Stimulated activated naive CD8-positive, alpha-beta T cell treated with anti-CD3 and anti-CD28 coated beads, Interleukin-15, amount 100 ng/mL, for 72 hours (primary cell): ENCODE data around the gene SUN1.

Experiments
- ATAC-seq: fragments of 150-1000 bp; cut with Tn5 transposase; 2 replicates; pipeline ENCODE4 v1.10.0; 2021; ENCODE audit warnings: mild to moderate bottlenecking, moderate library complexity
- DNase-seq, 2 donors: peaks; one replicate each; pipeline ENCODE4 v3.0.0; 2021 to 2022
- H3K27ac Mint-ChIP-seq, 2 donors: one replicate each; pipeline ENCODE4 v1.8.0; 2022; ENCODE audit warnings: mild to moderate bottlenecking in 2 of 2, mixed read lengths in 2 of 2, moderate library complexity in 2 of 2
- H3K27me3 Mint-ChIP-seq: one replicate; pipeline ENCODE4 v1.8.0; 2022; ENCODE audit warnings: mixed read lengths
- H3K4me1 Mint-ChIP-seq: one replicate; pipeline ENCODE4 v1.8.0; 2022; ENCODE audit warnings: mild to moderate bottlenecking, mixed read lengths
- H3K4me3 Mint-ChIP-seq, 2 donors: one replicate each; pipeline ENCODE4 v1.8.0; 2022; ENCODE audit warnings: mild to moderate bottlenecking in 2 of 2, mixed read lengths in 2 of 2, moderate library complexity in 1 of 2
- H3K9me3 Mint-ChIP-seq, 2 donors: one replicate each; pipeline ENCODE4 v1.8.0; 2022; ENCODE audit warnings: mixed read lengths in 2 of 2

The SUN1 gene

GRCh38 chr7:823649-824048 is 8.6 kb upstream of the SUN1 start:
- ATAC-seq, result no peak
- peaks cover 58% of the 10 kb centered on the region for H3K4me1 Mint-ChIP-seq
- peak overlapping the region in 1 of 2 donors; percentile 16 for H3K27ac Mint-ChIP-seq

GRCh38 chr7:824081-824480 is 8.2 kb upstream of the SUN1 start:
- Mint-ChIP-seq H3K27ac (no peak overlapping the region), H3K4me1 (peaks cover 60% of the 10 kb centered on the region), H3K27me3 (no peaks in the 10 kb centered on the region), H3K9me3 (no peaks in the 10 kb centered on the region), H3K4me3 (no peak overlapping the region)
- ATAC-seq (no peak), DNase-seq (no peak)

More at GRCh38 chr7:823649-824048, 8.6 kb upstream of the SUN1 start:
- no peak for DNase-seq
- no peak overlapping the region for H3K4me3 Mint-ChIP-seq
- no peaks in the 10 kb centered on the region for H3K27me3 Mint-ChIP-seq
- no peaks in the 10 kb centered on the region for H3K9me3 Mint-ChIP-seq

GRCh38 chr7:824664-825063 is 7.6 kb upstream of the SUN1 start:
- no peaks in the 10 kb centered on the region for H3K27me3 Mint-ChIP-seq
- ATAC-seq, result no peak
- DNase-seq, result no peak
- H3K4me1 Mint-ChIP-seq, result peaks cover 58% of the 10 kb centered on the region
- no peak overlapping the region for H3K4me3 Mint-ChIP-seq
- no peak overlapping the region for H3K27ac Mint-ChIP-seq
- no peaks in the 10 kb centered on the region for H3K9me3 Mint-ChIP-seq

- Mint-ChIP-seq H3K9me3 (no peaks in the 10 kb centered on the region), H3K4me1 (peaks cover 58% of the 10 kb centered on the region), H3K4me3 (no peak overlapping the region), H3K27ac (no peak overlapping the region), H3K27me3 (no peaks in the 10 kb centered on the region)
- DNase-seq, result no peak
- ATAC-seq, result no peak
Observed at GRCh38 chr7:825386-825785, 6.9 kb upstream of the SUN1 start.

- DNase-seq, result no peak
- ATAC-seq, result no peak
- no peak overlapping the region for H3K27ac Mint-ChIP-seq
- peaks cover 58% of the 10 kb centered on the region for H3K4me1 Mint-ChIP-seq
- H3K4me3 Mint-ChIP-seq, result no peak overlapping the region
- H3K9me3 Mint-ChIP-seq, result no peaks in the 10 kb centered on the region
- H3K27me3 Mint-ChIP-seq, result no peaks in the 10 kb centered on the region
Observed at GRCh38 chr7:826230-826917, 5.9 kb upstream of the SUN1 start.

GRCh38 chr7:828793-829561 is 3.3 kb upstream of the SUN1 start:
- Mint-ChIP-seq H3K27me3 (no peaks in the 10 kb centered on the region), H3K9me3 (no peaks in the 10 kb centered on the region), H3K4me1 (peaks cover 64% of the 10 kb centered on the region), H3K4me3 (no peak overlapping the region), H3K27ac (peak overlapping the region in 1 of 2 donors; percentile 59)
- DNase-seq (no peak), ATAC-seq (no peak)

GRCh38 chr7:830069-830468 is 2.2 kb upstream of the SUN1 start:
- Mint-ChIP-seq H3K4me1 (peaks cover 70% of the 10 kb centered on the region), H3K4me3 (peak overlapping the region in 1 of 2 donors; percentile 92), H3K27ac (peak overlapping the region in 1 of 2 donors; percentile 42), H3K9me3 (no peaks in the 10 kb centered on the region), H3K27me3 (no peaks in the 10 kb centered on the region)
- ATAC-seq (no peak), DNase-seq (no peak)

- ATAC-seq (peak; percentile 76), DNase-seq (peak; percentile 11 to 37)
- H3K9me3 Mint-ChIP-seq, result no peaks in the 10 kb centered on the region
- peak overlapping the region; percentile 86 to 92 for H3K4me3 Mint-ChIP-seq
- peak overlapping the region; percentile 99 to 100 for H3K27ac Mint-ChIP-seq
- no peaks in the 10 kb centered on the region for H3K27me3 Mint-ChIP-seq
- peaks cover 77% of the 10 kb centered on the region for H3K4me1 Mint-ChIP-seq
Observed at GRCh38 chr7:831596-832166, 595 bp upstream of the SUN1 start.

GRCh38 chr7:832968-833424 is 720 bp downstream of the SUN1 start:
- no peaks in the 10 kb centered on the region for H3K9me3 Mint-ChIP-seq
- H3K4me1 Mint-ChIP-seq, result peaks cover 81% of the 10 kb centered on the region
- DNase-seq (no peak), ATAC-seq (no peak)
- H3K27ac Mint-ChIP-seq, result peak overlapping the region; percentile 99 to 100
- H3K27me3 Mint-ChIP-seq, result no peaks in the 10 kb centered on the region
- peak overlapping the region; percentile 86 to 92 for H3K4me3 Mint-ChIP-seq

GRCh38 chr7:833601-834258 is 1.5 kb downstream of the SUN1 start:
- DNase-seq (no peak), ATAC-seq (no peak)
- Mint-ChIP-seq H3K27ac (peak overlapping the region in 1 of 2 donors; percentile 18), H3K4me3 (peak overlapping the region in 1 of 2 donors; percentile 92), H3K9me3 (no peaks in the 10 kb centered on the region), H3K4me1 (peaks cover 81% of the 10 kb centered on the region), H3K27me3 (no peaks in the 10 kb centered on the region)

GRCh38 chr7:834277-834676 is 2.0 kb downstream of the SUN1 start:
- ATAC-seq, result no peak
- Mint-ChIP-seq H3K27me3 (no peaks in the 10 kb centered on the region), H3K4me3 (peak overlapping the region in 1 of 2 donors; percentile 25), H3K9me3 (no peaks in the 10 kb centered on the region), H3K4me1 (peaks cover 77% of the 10 kb centered on the region), H3K27ac (peak overlapping the region in 1 of 2 donors; percentile 60)
- no peak for DNase-seq

- peaks cover 71% of the 10 kb centered on the region for H3K4me1 Mint-ChIP-seq
- no peak for DNase-seq
- H3K27me3 Mint-ChIP-seq, result no peaks in the 10 kb centered on the region
- no peak for ATAC-seq
- no peak overlapping the region for H3K27ac Mint-ChIP-seq
- H3K4me3 Mint-ChIP-seq, result no peak overlapping the region
- H3K9me3 Mint-ChIP-seq, result no peaks in the 10 kb centered on the region
Observed at GRCh38 chr7:835021-835420, 2.7 kb downstream of the SUN1 start.

GRCh38 chr7:835485-836401 is 3.5 kb downstream of the SUN1 start:
- Mint-ChIP-seq H3K4me3 (peak overlapping the region in 1 of 2 donors; percentile 56), H3K9me3 (no peaks in the 10 kb centered on the region), H3K27me3 (no peaks in the 10 kb centered on the region), H3K4me1 (peaks cover 63% of the 10 kb centered on the region), H3K27ac (peak overlapping the region; percentile 19 to 67)
- no peak for ATAC-seq
- no peak for DNase-seq

GRCh38 chr7:836429-836828 is 4.2 kb downstream of the SUN1 start:
- ATAC-seq (no peak), DNase-seq (no peak)
- Mint-ChIP-seq H3K27ac (peak overlapping the region in 1 of 2 donors; percentile 9), H3K9me3 (no peaks in the 10 kb centered on the region), H3K4me1 (peaks cover 57% of the 10 kb centered on the region), H3K27me3 (no peaks in the 10 kb centered on the region), H3K4me3 (no peak overlapping the region)

GRCh38 chr7:837001-837400 is 4.7 kb downstream of the SUN1 start:
- Mint-ChIP-seq H3K4me1 (peaks cover 51% of the 10 kb centered on the region), H3K4me3 (no peak overlapping the region), H3K9me3 (no peaks in the 10 kb centered on the region), H3K27ac (peak overlapping the region in 1 of 2 donors; percentile 66), H3K27me3 (no peaks in the 10 kb centered on the region)
- ATAC-seq (no peak), DNase-seq (no peak)
